ENCODE measurements around the gene RXRA. TPM values are rescaled to one million over a fixed set of nuclear protein-coding genes. Genes with fewer than 3 reads are reported as not detected.

RXRA gene
- total RNA-seq, 4 donors from 2014 or later = 39.4 to 81.3 (median 67.4) TPM

- intact Hi-C loops (cut with DNase I) = no loop called here
- 65 to 66% methylated on average over 23 to 24 of the region's 30 CpGs for WGBS, 2 donors
Measured at GRCh38 chr9:134433909-134434882, 107.9 kb downstream of the RXRA start.

DNA sequence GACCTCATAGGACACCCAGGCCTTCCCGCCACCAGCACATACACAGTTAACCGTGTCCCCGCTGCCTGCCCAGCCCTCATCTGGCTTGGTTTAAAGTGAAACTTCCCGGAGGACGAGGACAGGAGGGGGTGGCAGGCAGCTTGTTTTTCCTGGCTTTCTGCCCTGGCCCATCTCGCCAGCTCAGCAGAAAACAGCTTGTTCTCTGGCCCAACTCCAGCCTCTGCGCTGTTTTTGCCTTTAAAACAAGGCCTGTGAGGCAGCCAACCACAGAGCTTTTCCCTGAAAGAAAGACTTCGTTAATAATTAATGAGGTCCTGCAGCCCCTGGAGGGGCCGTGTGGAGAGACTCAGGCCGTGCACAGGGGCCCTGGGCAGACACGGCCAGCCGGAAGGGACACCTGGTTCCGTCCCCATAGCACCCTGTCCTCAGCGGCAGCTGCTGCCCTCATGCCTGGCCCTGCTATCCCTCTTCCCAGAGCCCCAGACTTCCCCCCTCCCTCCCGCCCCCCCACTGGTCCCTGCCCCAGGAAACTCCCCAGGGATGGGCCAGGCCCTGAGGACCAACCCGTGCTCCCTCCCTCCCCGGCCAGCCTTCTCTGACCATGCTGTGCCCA is 108.7 kb downstream of the RXRA start:
- Histone ChIP-seq H3K9me3 (no peaks in the 10 kb centered on the region), H3K36me3 (peaks cover 12 to 21% of the 10 kb centered on the region in 2 donors), H3K27me3 (no peaks in the 10 kb centered on the region), H3K4me3 (replicated peaks in 1 of 3) (no peak overlapping the region), H3K27ac (peak overlapping the region; percentile 89 to 97 (median 95)), H3K4me1 (peaks cover 38 to 66% of the 10 kb centered on the region in 2 donors)
- TF ChIP-seq POLR2A (IDR thresholded peaks at IDR 0.05) = peak in 1 of 2 donors; percentile 44
- TF ChIP-seq, protein P1, sequence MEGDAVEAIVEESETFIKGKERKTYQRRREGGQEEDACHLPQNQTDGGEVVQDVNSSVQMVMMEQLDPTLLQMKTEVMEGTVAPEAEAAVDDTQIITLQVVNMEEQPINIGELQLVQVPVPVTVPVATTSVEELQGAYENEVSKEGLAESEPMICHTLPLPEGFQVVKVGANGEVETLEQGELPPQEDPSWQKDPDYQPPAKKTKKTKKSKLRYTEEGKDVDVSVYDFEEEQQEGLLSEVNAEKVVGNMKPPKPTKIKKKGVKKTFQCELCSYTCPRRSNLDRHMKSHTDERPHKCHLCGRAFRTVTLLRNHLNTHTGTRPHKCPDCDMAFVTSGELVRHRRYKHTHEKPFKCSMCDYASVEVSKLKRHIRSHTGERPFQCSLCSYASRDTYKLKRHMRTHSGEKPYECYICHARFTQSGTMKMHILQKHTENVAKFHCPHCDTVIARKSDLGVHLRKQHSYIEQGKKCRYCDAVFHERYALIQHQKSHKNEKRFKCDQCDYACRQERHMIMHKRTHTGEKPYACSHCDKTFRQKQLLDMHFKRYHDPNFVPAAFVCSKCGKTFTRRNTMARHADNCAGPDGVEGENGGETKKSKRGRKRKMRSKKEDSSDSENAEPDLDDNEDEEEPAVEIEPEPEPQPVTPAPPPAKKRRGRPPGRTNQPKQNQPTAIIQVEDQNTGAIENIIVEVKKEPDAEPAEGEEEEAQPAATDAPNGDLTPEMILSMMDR (IDR thresholded peaks at IDR 0.05) = no peak
- 0 to 6% methylated on average over 8 to 14 of the region's 17 CpGs for WGBS, 2 donors
- peak; percentile 99 to 100 for DNase-seq
- intact Hi-C loops (cut with DNase I) = no loop called here

More at GRCh38 chr9:134433909-134434882, 107.9 kb downstream of the RXRA start:
- no peak for TF ChIP-seq POLR2A (IDR thresholded peaks at IDR 0.05)
- TF ChIP-seq, protein P1 (IDR thresholded peaks at IDR 0.05) = no peak
- peak; percentile 36 to 37 for DNase-seq
- H3K4me3 ChIP-seq (replicated peaks in 1 of 3) = no peak overlapping the region
- no peaks in the 10 kb centered on the region for H3K27me3 ChIP-seq
- H3K9me3 ChIP-seq = no peaks in the 10 kb centered on the region
- H3K4me1 ChIP-seq = peaks cover 38 to 66% of the 10 kb centered on the region in 2 donors
- H3K36me3 ChIP-seq = peaks cover 17 to 21% of the 10 kb centered on the region in 2 donors
- peak overlapping the region; percentile 89 to 97 (median 95) for H3K27ac ChIP-seq

DNA sequence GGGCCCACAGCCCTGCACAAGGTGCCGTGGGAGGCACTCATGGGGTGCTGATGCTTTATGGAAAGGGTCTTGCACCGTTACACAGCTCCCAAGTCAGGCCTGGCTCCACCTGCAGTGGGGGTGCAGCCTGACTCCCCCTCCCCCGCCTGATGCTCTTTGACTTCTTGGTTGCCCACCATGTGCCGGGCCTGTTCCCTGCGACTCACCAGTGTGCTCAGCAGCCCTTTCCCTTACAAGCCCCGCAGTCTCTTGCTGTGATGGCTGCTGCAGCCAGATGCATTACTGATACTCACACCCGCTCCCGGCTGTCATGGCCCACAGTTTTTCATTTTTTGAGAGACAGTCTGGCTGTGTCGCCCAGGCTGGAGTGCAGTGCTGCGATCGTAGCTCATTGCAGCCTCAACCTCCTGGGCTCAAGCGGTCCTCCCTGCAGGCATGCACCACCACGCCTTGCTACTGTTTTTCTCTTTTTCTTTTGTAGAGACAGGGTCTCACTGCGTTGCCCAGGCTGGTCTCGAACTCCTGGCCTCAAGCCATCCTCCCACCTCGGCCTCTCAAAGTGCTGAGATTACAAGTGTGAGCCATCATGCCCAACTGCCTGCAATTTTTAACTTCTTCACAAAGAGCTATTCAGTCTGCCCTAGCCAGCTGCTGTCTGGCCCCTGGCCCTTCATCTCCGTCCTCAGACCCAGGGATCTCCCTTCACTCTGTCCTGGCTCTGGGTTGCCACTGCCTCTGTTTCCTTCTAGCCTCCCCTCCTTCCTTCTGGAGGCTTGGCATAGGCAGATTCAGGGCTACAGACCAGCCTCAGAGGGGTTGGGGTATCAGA is 109.5 kb downstream of the RXRA start:
- H3K4me1 ChIP-seq = peaks cover 38 to 66% of the 10 kb centered on the region in 2 donors
- H3K9me3 ChIP-seq = no peaks in the 10 kb centered on the region
- H3K27ac ChIP-seq = peak overlapping the region; percentile 89 to 97 (median 95)
- TF ChIP-seq, protein P1 (IDR thresholded peaks at IDR 0.05) = no peak
- no peak for TF ChIP-seq POLR2A (IDR thresholded peaks at IDR 0.05)
- 65 to 67% methylated on average over 15 to 17 of the region's 17 CpGs for WGBS, 2 donors
- intact Hi-C loops (cut with DNase I) = no loop called here
- peaks cover 9 to 21% of the 10 kb centered on the region in 2 donors for H3K36me3 ChIP-seq
- no peaks in the 10 kb centered on the region for H3K27me3 ChIP-seq
- H3K4me3 ChIP-seq (replicated peaks in 1 of 3) = no peak overlapping the region
- peak in 1 of 2 donors; percentile 40 for DNase-seq

GRCh38 chr9:134436379-134436762 is 110.1 kb downstream of the RXRA start:
- Histone ChIP-seq H3K27me3 (no peaks in the 10 kb centered on the region), H3K4me1 (peaks cover 38 to 66% of the 10 kb centered on the region in 2 donors), H3K9me3 (no peaks in the 10 kb centered on the region), H3K27ac (peak overlapping the region; percentile 22 to 97 (median 89)), H3K36me3 (peaks cover 9 to 21% of the 10 kb centered on the region in 2 donors), H3K4me3 (replicated peaks in 1 of 3) (no peak overlapping the region)
- TF ChIP-seq, protein P1 (IDR thresholded peaks at IDR 0.05) = peak in 1 of 6 experiments; percentile 2
- TF ChIP-seq POLR2A (IDR thresholded peaks at IDR 0.05) = no peak
- WGBS, 2 donors = 86 to 89% methylated on average over 12 of the region's 12 CpGs
- intact Hi-C loops (cut with DNase I) = no loop called here
- no peak for DNase-seq

All from thyroid gland (tissue), 4 donors.